GM12873 (cell line): ENCODE data around the gene ANKRD29.

Source experiments
- TF ChIP-seq, protein P1 (sequence below): IDR thresholded peaks from 2 replicates; pipeline ENCODE4 v1.5.1; 2012; ENCODE audit warnings: low read depth, mild to moderate bottlenecking, moderate library complexity, low read length, control low read depth; ENCODE audit not compliant: insufficient read depth; ENCODE audit errors: missing control alignments

Gene ANKRD29

DNA sequence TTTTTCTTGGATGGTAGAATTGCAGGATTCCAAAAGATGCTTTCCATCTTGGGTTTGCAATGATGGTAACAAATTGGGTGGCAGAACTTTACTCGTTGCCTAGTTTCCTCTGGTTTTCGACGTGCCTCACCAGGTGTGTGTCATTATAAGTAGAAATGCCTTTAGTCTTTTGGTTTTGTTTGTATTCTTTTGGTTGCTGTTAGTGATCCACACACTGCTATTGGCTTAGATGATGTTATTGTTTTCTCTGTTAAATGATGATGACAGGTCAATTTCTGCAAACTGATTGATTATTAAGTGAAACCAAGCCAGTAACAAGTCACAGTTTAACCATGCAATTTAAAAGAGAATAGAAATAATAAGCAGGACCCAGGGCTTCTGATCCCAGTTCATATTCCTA is 20.4 kb upstream of the ANKRD29 start:
- TF ChIP-seq, protein P1, sequence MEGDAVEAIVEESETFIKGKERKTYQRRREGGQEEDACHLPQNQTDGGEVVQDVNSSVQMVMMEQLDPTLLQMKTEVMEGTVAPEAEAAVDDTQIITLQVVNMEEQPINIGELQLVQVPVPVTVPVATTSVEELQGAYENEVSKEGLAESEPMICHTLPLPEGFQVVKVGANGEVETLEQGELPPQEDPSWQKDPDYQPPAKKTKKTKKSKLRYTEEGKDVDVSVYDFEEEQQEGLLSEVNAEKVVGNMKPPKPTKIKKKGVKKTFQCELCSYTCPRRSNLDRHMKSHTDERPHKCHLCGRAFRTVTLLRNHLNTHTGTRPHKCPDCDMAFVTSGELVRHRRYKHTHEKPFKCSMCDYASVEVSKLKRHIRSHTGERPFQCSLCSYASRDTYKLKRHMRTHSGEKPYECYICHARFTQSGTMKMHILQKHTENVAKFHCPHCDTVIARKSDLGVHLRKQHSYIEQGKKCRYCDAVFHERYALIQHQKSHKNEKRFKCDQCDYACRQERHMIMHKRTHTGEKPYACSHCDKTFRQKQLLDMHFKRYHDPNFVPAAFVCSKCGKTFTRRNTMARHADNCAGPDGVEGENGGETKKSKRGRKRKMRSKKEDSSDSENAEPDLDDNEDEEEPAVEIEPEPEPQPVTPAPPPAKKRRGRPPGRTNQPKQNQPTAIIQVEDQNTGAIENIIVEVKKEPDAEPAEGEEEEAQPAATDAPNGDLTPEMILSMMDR, result no peak

DNA sequence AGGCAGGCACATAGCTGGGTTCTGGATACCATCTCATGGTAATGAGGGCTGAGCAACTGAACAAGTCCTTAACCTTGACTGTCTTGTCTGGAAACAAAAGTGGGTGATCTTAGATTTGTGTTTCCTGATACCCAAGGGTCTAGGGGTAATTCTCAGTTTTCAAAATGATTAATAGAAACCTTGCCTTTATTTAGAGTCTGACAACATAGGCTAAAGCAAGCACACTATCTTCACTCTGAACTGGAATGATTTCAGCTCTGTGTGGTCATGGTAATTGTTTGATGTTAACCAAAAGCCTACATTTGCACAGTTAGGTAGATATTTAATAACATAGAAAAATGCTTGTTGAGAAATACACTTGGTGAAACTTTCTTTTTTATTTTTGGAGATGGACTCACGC is 19.8 kb upstream of the ANKRD29 start:
- TF ChIP-seq, protein P1, result no peak

DNA sequence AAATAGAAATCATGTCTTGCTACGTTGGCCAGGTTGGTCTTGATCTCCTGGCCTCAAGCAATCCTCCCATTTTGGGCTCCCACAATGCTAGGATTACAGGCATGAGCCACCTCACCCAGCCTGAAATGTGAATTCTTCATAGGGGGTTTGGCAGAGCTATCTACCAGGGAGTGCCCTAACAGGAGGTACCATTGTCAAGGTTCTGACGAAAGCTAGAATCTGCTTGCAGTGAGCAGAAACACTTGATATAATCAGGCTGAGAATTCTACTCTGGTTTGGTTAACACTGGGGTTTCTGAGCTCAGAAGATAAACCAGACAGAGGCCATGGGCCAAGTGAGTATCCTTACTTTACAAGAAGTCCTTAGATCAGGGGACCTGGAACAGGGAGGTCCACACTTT is 19.3 kb upstream of the ANKRD29 start:
- TF ChIP-seq, protein P1, result no peak

DNA sequence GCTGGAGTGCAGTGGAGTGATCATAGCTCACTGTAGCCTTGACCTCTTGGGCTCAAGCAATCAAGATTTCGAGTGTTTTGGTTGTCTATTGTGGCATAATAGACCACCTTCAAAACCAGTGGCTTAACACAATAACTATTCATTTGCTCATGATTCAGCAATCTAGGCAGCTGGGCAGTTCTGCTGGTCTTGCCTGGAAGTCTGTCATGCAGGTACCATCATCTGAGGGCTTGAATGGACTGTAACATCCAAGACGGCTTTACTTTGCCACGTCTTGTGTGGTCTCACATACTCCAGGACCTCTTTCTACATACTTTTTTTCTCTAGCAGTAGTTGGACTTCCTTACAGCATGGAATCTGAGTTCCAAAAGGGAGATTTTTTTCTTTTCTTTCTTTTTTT is 13.2 kb upstream of the ANKRD29 start:
- TF ChIP-seq, protein P1, result no peak

DNA sequence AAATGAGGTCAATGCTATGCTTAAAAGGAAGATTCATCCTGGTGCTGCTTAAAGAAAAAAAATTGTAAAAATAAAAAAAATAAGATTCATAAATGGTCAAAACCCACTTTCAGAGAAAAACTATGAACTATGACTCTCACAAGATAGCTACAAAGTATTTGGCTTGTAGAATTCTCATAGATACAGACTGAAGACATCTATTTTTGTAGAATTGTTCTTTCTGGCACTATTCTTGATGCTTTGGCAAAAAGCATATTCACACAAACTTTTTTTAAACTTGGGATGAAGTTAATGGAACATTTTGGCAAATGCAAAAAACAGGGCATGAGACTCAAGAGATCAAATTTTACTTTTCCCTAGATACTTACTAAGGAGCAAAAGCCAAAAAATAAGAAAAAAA is 12.5 kb upstream of the ANKRD29 start:
- TF ChIP-seq, protein P1, result no peak

DNA sequence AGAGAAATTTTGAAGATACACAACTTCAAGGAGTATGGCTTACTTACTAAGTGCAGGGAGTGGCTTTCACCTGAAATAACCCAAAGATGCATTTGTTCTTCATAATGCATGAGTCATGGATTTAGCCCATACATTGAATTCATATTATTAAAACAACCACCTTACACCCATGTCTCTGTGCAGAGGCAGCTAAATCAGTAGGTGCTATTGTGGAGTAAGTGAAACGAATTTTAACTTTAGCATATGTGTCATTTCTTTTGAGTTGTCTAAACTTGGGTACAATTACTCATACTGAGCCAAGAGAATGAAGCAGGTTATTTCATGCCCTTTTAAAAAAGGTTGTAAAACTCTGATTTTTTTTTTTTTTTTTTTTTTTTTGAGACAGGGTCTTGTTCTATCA is 11.0 kb upstream of the ANKRD29 start:
- TF ChIP-seq, protein P1, result no peak

DNA sequence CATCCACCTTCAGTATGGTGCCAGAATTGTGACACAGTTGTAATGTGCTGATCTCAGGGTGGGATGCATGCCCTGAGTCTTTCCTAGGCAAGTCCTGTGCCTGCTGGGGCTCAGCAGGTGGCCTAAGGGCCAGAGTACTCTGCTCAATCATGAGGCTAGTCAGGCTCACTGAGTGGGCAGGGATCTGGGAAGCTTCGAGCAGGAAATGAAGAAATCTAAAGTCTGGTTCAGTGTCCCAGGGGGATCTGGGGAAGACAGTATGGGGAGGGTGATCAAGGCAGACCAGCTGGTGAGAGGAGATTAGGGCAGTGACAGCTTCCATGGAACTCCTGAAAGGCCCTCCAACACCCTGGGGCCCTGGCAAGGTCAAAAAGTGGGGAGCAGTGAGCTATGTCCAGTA is 8.9 kb upstream of the ANKRD29 start:
- TF ChIP-seq, protein P1, result no peak
